NCI-H2171 treated with DMSO at 0.1 percent for 48 hours (cell line): ENCODE data around the gene NGB.
A peak's percentile ranks its signal among the peaks of the same experiment; 100 is the strongest.

ENCODE experiments used
- DNase-seq: peaks from one replicate; lab custom pipeline; 2025; lab: John Stamatoyannopoulos, UW

Gene NGB

GRCh38 chr14:77265187-77265515, 5.9 kb downstream of the NGB start:
- no peak for DNase-seq

- DNase-seq, result no peak
These were observed 6.4 kb downstream of the NGB start for GRCh38 chr14:77264466-77265186.

GRCh38 chr14:77260631-77261030, 10.4 kb downstream of the NGB start:
- no peak for DNase-seq

GRCh38 chr14:77260199-77260598, 10.8 kb downstream of the NGB start:
- no peak for DNase-seq

GRCh38 chr14:77259025-77259715, 11.8 kb downstream of the NGB start:
- DNase-seq, result no peak

GRCh38 chr14:77258566-77258965, 12.4 kb downstream of the NGB start:
- DNase-seq, result no peak

- no peak for DNase-seq
These were observed 13.3 kb downstream of the NGB start for GRCh38 chr14:77257700-77258099.

- no peak for DNase-seq
These were observed 14.3 kb downstream of the NGB start for GRCh38 chr14:77256694-77257093.

GRCh38 chr14:77253333-77254190, 17.4 kb downstream of the NGB start:
- no peak for DNase-seq

GRCh38 chr14:77251870-77252269, 19.1 kb downstream of the NGB start:
- no peak for DNase-seq

GRCh38 chr14:77250927-77251326, 20.1 kb downstream of the NGB start:
- DNase-seq, result no peak

GRCh38 chr14:77249286-77249685, 21.7 kb downstream of the NGB start:
- no peak for DNase-seq

GRCh38 chr14:77248666-77249065, 22.3 kb downstream of the NGB start:
- DNase-seq, result no peak

GRCh38 chr14:77246784-77247183, 24.2 kb downstream of the NGB start:
- DNase-seq, result no peak

- DNase-seq, result no peak
These were observed 25.2 kb downstream of the NGB start for GRCh38 chr14:77245820-77246219.

- DNase-seq, result no peak
These were observed 27.2 kb downstream of the NGB start for GRCh38 chr14:77243853-77244252.

GRCh38 chr14:77242752-77243151, 28.3 kb downstream of the NGB start:
- no peak for DNase-seq

- no peak for DNase-seq
These were observed 29.1 kb downstream of the NGB start for GRCh38 chr14:77241955-77242354.

- peak; percentile 94 for DNase-seq
These were observed 30.6 kb downstream of the NGB start for GRCh38 chr14:77240336-77240915.

- no peak for DNase-seq
These were observed 31.6 kb downstream of the NGB start for GRCh38 chr14:77239412-77239811.

GRCh38 chr14:77238996-77239395, 32.0 kb downstream of the NGB start:
- DNase-seq, result peak; percentile 60

GRCh38 chr14:77238356-77238755, 32.6 kb downstream of the NGB start:
- no peak for DNase-seq

- DNase-seq, result no peak
These were observed 34.2 kb downstream of the NGB start for GRCh38 chr14:77236814-77237213.
